ENCODE measurements around the gene TRIM58. TPM values are rescaled to one million over a fixed set of nuclear protein-coding genes. Genes with fewer than 3 reads are reported as not detected.

Gene TRIM58
- total RNA-seq, 1 experiment from 2014 or later, result not detected

DNA sequence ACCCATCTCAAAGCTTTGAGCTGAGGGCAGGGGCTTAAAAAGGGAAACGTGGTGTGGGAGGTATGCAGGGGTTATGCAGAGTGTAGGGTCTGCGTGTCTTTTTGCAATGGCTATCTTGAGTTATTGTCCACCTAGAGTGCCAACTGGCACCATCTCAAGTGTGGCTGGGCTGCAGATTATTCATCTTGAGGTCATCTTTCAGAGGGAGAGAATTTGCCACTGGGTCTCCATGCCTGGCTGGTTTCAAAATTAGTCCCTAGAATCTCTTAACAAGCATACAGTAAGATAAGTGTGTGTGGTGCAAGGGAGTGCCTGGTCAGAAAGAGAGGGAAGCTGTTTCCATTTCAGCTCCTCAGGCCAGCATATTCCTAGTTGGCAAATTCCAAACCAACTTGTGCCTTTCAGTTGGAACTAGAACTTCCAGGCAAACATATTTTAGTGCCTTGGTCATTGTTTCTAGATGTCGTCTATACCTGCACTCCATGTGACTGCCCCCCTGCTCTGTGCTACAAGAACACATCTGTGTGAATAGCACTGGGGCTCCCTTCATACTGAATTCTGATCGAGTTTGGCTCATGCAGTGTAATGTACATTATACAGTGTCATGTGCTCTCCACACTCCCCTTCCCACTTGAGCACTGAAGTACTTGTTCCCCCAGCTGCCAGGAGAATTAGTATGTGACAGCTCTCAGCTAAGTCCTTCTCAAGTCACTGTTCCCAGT, 58.1 kb downstream of the TRIM58 start:
- Histone ChIP-seq H3K36me3 (ENCODE audit: control insufficient read depth in 1 of 2, insufficient read depth in 2 of 2, low read length in 2 of 2) (no peaks in the 10 kb centered on the region), H3K4me3 (replicated peaks in 1 of 2; ENCODE audit: low read depth in 1 of 2, low read length in 2 of 2) (no peak overlapping the region), H4K20me1 (ENCODE audit: insufficient read depth) (no peaks in the 10 kb centered on the region), H3K27me3 (ENCODE audit: insufficient read depth, low read length) (no peaks in the 10 kb centered on the region), H3K4me1 (ENCODE audit: control insufficient read depth in 1 of 2, insufficient read depth in 2 of 2, low read length in 2 of 2) (no peaks in the 10 kb centered on the region), H3K27ac (ENCODE audit: low read depth, low read length) (no peak overlapping the region), H2AFZ (ENCODE audit: low read depth, low read length, poor library complexity, severe bottlenecking) (no peak overlapping the region), H3K4me2 (ENCODE audit: low read length) (no peak overlapping the region), H3K79me2 (ENCODE audit: insufficient read depth, low read length) (no peaks in the 10 kb centered on the region), H3K9me2 (ENCODE audit: insufficient read depth) (no peaks in the 10 kb centered on the region), H3K9me3 (ENCODE audit: control insufficient read depth in 1 of 2, insufficient read depth in 1 of 2, low read depth in 1 of 2, low read length in 2 of 2) (peaks cover 6 to 21% of the 10 kb centered on the region in 2 experiments; a peak in 2 of 4 replicates), H3K9ac (ENCODE audit: low read length) (no peak overlapping the region)
- no peak for DNase-seq (ENCODE audit: low read depth, low spot score)
- RAD21 ChIA-PET (ENCODE audit: low non-redundant PET in 1 of 2, low total read pairs in 2 of 2, uncharacterized antibody in 2 of 2, unreplicated experiment in 2 of 2), result no interaction called here
- BruUV-seq (replicated peaks), result no TSS peak
- POLR2A ChIA-PET, result no interaction called here
- intact Hi-C loops (cut with micrococcal nuclease), result no loop called here
- CTCF ChIA-PET, result no interaction called here
- no peak for ATAC-seq
- TF ChIP-seq SP1 (IDR thresholded peaks at IDR 0.05; ENCODE audit: low read depth) (no peak), REST (IDR thresholded peaks at IDR 0.05; ENCODE audit: low read depth) (no peak)
- TF ChIP-seq, protein P1, sequence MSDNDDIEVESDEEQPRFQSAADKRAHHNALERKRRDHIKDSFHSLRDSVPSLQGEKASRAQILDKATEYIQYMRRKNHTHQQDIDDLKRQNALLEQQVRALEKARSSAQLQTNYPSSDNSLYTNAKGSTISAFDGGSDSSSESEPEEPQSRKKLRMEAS (IDR thresholded peaks at IDR 0.05), result no peak

DNA sequence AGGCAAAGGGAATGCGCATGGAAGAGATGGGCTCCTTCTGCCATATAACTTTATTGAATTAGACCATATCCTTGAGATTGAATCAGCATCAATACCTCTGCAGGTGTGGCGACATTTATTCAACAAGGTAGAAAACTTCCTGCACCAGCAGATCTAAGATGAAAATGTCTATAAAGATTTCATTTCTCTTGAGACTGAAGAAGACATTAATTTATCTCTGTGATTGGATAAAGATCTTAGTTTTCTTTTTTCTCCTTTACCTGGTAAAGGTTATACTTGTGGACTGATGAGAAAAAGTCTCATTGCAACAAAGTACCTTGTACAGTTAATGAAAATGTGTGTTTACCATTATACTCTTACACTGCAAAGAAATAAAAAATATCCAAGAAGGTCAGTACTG, 63.0 kb downstream of the TRIM58 start, which contains the start of gene OR2T8:
Gene OR2T8, plus strand, starts transcription at position 301 of the 400 bp plus-strand sequence. CDS start 766 bp downstream, outside the sequence.
- Histone ChIP-seq H4K20me1 (ENCODE audit: insufficient read depth) (no peaks in the 10 kb centered on the region), H3K4me2 (ENCODE audit: low read length) (no peak within 1 kb of the TSS), H3K9ac (ENCODE audit: low read length) (no peak within 1 kb of the TSS), H3K4me1 (ENCODE audit: control insufficient read depth in 1 of 2, insufficient read depth in 2 of 2, low read length in 2 of 2) (no peaks in the 10 kb centered on the region), H3K4me3 (replicated peaks in 1 of 2; ENCODE audit: low read depth in 1 of 2, low read length in 2 of 2) (no peak within 1 kb of the TSS), H3K27me3 (ENCODE audit: insufficient read depth, low read length) (no peaks in the 10 kb centered on the region), H3K79me2 (ENCODE audit: insufficient read depth, low read length) (no peaks in the 10 kb centered on the region), H2AFZ (ENCODE audit: low read depth, low read length, poor library complexity, severe bottlenecking) (no peak within 1 kb of the TSS), H3K36me3 (ENCODE audit: control insufficient read depth in 1 of 2, insufficient read depth in 2 of 2, low read length in 2 of 2) (no peaks in the 10 kb centered on the region), H3K27ac (ENCODE audit: low read depth, low read length) (no peak within 1 kb of the TSS), H3K9me3 (ENCODE audit: control insufficient read depth in 1 of 2, insufficient read depth in 1 of 2, low read depth in 1 of 2, low read length in 2 of 2) (peaks cover 3 to 27% of the 10 kb centered on the region in 2 experiments; a peak in 2 of 4 replicates), H3K9me2 (ENCODE audit: insufficient read depth) (no peaks in the 10 kb centered on the region)
- ATAC-seq, result no peak
- POLR2A ChIA-PET, result no interaction called here
- BruUV-seq (replicated peaks), result no TSS peak
- TF ChIP-seq POLR2AphosphoS5 (IDR thresholded peaks at IDR 0.05; ENCODE audit: low read depth, low read length) (no peak), SP1 (IDR thresholded peaks at IDR 0.05; ENCODE audit: low read depth) (no peak), JUND (IDR thresholded peaks at IDR 0.05) (no peak)
- no peak for DNase-seq (ENCODE audit: low read depth, low spot score)
- CTCF ChIA-PET, result no interaction called here
- RAD21 ChIA-PET (ENCODE audit: low non-redundant PET in 1 of 2, low total read pairs in 2 of 2, uncharacterized antibody in 2 of 2, unreplicated experiment in 2 of 2), result no interaction called here
- intact Hi-C loops (cut with micrococcal nuclease), result no loop called here

Measured in HCT116 (cell line).